HUDEP-2 (cell line): ENCODE measurements around the gene LRGUK.
A peak's percentile ranks its signal among the peaks of the same experiment; 100 is the strongest.

ENCODE experiments used
- DNase-seq, 76 experiments: peaks; one replicate each; lab custom pipeline; 2025; ENCODE audit not compliant: unreplicated experiment in 76 of 76; lab: John Stamatoyannopoulos, UW

LRGUK gene

DNA sequence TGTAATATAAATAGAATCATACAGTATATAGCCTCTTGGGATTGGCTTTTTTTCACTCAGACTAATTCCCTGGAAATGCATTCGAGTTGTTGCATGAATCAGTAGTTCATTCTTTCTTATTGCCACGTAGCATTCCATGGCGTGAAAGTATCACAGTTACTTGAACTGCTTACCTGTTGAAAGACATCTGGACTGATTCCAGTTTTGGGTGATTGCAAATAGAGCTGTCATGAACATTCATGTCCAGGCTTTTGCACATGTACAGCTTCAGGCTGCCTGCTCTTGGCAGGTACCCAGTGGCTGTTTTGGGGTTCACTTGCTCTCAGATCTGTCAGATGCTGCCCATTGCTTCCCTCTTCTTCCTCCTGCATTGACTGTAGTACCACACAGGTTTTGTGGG is 54.9 kb downstream of the LRGUK start:
- no peak for DNase-seq

DNA sequence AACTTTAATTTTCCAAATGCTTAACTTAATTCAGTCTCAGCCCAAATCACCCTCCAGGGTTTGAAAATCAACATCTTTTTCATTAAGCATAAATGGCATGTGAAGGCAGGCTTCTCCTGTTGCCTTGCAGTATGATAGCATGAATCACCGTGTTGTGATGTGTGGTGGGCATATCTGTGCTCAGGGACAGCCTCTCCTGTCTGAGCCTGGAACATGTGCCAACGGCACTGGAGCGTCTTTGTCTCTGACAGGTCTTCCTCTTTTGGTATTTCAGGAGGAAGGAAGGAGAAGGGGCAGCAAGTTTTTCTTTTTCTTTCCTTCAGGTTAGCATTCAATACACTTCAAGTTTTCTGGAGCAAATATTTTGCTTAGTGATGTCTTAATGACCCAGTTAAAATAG is 57.6 kb downstream of the LRGUK start:
- no peak for DNase-seq

DNA sequence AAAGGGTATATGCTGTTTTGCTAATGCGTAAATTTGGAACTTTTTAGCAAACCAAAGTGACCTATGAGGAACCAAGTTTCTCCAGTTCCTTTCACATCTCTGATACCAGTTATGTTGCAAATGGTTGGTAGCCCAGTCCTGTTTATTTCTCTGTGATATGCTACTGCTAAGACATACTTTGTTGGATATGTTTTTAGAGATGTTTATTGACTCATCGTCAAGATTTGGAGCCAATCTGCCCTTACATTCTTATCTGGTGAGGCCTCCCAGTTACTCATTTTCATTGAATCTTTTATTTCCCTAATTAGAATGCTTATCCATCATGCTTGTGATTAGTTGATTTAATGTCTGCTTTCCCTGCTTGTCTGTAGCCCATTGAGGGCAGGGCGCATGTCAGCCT is 58.9 kb downstream of the LRGUK start:
- DNase-seq = no peak

DNA sequence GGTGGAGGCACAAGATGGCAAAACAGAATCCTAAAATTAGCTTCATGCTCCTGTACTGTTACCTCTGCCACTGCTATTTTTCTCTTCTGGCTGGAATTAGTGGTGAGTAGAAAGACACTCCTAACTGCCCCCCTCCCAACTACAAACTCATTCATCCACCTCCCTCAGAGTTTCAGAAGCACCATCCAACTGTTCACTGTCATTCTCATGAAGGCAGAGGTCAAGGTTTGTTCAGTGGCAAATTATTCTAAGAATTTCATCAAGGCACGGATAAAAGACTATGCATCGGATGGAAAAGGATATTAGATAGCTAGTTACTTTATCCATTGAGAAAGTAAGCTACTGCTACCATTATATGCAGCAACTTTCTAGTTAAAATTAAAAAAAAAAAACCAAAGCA is 59.7 kb downstream of the LRGUK start:
- no peak for DNase-seq

DNA sequence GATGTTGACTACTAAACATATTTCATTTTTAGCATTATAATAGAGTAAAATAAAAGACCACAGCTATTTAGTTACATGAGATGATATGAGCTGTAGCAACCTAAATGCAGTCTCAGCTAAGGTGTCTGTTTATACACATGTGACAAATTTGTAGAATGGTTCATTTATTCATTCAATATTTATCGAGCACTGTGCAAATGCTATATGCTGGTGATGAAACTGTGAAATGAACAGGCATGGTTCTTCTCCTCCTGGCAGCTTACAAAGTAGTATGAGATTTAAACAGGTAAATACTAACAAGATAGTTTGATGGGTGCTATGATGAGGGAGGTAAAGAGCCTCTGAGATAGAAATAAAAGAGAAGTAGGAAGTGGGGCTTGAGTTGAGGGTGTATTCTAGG is 60.8 kb downstream of the LRGUK start:
- no peak for DNase-seq

DNA sequence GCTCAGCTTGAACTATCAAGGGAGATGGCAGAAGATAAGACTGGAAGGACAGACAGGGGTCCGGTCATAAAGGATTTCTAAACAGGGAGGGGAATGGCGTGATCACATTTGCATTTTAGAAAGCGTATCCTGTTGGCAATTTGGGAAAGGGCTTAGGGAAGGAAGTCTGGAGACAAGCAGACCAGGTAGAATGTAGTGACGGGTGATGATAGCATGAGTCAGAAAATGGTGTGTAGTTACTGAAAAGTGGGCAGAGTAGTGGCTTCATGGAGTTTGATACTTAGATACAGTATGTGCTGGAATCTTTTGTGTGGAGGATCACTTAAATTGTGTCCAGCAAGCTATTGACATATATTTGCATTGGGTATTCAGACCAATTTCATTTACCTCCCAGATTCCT is 61.2 kb downstream of the LRGUK start:
- no peak for DNase-seq

DNA sequence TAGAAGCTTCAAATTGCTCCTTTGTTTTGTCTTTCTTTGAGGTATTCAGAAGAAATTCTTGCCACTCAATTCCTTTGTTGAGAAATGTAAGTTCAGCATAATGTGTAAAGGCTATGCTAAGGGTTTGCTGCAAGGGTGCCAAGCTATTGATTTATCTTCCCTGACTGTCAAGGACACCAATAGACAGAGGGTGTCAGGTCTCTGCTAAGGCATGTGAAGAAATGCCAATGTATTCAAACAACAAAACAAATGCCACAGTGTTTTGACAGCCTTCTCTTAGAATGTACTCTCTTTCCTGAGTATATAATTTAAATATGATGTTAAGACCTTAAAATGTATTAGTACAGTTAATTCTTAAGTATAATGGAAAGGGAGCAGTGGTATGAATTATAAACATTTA is 62.4 kb downstream of the LRGUK start:
- no peak for DNase-seq

DNA sequence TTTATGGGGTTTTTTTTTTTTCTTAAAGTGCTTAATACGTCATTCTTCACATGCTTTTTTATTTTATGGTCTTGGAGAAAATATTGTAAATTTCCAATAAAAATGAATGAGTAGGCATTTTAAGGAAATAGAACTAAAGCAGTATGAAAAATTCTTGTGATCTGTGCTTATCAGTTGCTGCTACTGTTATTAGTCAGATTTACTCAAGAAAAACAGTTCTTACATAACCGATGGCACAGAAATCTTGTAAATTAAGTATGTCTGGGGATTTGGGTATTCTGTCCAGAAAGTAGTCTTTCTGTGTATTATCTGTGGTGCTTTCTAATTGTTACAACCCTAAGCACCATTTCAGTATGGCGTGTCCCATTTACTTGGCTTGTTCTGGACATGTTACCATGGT is 64.7 kb downstream of the LRGUK start:
- DNase-seq = no peak

DNA sequence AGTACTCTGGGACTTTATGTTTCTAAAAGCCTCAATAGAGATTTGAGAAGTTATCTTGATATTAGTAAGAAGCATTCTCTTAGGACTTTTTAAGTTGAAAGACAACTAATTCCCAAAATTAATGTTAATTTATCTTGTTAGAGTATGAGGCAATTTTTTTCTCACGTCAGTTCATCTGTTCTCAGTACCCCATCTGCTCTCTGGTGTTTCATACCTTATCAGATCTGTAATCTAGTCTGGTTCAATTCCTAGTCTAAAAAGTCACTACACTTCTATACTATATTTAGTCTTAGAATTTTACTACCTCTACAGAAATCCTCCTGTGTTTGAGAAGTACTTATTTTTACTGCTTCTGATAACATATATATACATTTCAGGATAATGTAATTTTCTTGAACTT is 66.1 kb downstream of the LRGUK start:
- no peak for DNase-seq

DNA sequence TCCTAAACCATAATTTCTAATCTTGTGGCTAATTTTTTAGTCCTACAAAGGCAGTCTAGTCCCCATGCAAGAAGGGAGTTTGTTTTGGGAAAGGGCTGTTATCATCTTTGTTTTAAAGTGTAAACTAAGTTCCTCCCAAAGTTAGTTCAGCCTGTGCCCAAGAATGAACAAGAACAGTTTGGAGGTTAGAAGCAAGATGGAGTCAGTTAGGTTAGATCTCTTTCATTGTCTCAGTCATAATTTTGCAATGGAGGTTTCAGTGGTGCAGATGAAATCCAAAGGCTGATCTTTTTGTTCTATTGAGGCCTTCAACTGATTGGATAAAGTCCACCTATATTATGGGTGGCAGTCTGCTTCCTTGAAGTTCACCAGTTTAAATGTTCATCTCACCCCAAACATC is 68.1 kb downstream of the LRGUK start:
- no peak for DNase-seq

DNA sequence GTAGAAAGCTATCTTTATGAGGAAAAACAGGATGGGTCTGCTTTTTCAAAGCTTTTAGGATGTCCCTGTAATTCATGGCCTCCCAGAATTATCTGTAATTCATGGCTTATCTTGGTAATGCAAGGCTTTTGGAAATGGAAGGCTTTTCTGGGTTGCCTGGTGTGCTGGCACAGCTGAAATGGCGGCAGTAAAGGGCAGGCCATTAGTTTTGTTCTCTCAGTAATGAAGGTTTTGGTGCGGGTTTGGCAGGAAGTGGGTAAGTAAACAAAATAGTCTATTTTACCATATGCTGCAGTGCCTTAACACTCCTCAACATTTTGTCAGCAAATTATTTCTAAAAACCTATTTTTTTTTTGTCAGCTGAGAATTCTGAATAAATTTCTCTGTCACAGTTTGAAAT is 69.3 kb downstream of the LRGUK start:
- DNase-seq = no peak

DNA sequence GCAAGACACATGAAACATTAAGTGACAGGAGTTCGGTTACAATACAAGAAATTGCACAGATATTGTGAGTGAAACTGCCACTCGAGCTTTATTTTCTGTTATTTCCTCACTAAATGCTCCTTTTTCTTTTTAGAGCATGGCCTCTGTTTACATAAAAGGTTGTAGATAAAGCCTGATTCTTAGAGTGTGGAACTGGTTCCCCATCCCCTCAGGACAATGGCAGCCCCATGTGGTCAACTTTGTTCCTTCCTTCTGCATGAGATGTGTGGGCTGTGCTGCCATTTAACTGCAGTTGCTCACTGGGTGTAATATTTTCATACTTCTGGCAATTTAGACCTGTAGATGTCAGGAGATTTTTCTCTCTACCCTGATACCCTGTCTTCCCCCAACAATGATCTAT is 70.2 kb downstream of the LRGUK start:
- no peak for DNase-seq

DNA sequence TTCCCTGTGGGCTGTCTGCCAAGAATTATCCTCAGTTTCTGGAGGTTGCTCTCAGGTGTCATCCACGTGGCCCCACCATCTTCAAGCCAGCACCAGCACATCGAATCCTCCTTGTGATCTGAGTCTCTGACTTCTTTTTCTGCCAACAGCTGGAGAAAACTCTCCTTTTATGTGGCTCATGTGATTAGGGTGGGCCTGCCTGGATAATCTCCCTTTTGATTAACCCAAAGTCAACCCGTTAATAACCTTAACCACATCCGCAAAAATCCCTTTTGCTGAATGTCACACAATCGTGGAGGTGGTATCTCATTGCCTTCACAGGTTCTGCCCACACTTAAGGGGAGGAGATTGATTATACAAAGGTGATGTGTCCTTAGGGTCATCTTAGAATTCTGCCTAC is 73.8 kb downstream of the LRGUK start:
- DNase-seq = no peak

DNA sequence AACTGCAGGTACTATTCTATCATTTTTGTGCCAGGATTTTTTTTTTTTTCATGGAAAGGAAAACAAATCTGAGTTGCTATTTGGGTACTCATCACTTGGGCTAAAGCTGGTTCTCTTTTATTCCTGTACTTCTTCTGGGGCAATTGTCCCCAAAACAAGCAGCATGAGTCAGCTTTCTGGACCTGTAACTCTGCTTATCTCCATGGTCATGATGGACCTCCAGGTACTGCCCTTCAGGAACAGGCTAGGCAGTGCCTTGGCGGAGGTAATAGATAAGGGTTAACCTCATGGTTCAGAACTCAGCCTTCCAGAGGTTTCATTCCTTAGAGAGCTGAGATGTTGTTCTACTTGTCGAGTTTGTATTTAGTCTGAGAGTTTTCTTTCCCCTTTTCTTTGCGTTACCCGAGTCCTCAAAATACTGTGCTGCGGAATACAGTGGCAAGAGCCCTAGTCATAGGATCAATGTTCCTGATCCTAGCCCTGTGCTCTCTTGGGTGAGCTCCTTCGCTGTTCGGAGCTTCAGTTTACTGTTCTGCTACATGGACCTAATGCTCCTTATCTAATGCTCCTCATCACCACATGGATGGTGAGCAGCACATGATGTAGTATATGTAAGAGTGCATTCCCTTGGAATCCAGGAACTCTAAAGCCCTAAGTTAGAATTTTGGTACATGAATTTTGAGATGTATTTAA is 74.6 kb downstream of the LRGUK start:
- no peak for DNase-seq

DNA sequence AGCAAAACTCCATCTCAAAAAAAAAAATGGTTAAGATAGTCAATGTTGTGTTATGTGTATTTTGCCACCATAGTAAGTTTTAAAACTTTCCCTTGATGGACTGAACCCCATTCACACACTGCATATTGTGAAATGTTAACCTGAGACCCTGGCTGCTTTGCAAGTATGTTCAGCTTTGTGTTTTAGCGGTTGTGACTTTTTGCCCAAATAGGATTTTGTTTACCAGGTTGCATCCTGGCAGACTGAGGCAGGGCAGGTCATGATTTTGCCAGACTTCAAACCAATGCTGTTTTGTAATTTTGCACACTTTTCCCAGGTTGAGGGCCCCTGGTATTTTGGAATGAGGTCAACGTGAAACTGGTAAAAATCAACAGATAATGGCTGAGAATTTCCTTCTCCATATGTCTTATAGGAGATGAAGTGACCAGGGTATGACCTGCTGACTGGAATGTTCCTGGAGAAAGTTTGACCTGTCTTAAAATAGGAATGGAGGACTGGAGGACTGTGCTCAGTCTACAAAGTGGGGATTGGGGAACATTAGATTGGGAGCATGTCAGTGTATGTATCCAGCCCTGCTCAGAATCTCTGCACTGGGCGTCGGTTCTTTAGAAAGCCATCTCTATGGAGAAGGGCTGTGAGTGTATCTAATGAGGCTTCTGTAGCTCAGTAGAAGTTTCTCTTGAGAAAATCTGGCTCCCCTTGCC is 76.2 kb downstream of the LRGUK start:
- DNase-seq = no peak

DNA sequence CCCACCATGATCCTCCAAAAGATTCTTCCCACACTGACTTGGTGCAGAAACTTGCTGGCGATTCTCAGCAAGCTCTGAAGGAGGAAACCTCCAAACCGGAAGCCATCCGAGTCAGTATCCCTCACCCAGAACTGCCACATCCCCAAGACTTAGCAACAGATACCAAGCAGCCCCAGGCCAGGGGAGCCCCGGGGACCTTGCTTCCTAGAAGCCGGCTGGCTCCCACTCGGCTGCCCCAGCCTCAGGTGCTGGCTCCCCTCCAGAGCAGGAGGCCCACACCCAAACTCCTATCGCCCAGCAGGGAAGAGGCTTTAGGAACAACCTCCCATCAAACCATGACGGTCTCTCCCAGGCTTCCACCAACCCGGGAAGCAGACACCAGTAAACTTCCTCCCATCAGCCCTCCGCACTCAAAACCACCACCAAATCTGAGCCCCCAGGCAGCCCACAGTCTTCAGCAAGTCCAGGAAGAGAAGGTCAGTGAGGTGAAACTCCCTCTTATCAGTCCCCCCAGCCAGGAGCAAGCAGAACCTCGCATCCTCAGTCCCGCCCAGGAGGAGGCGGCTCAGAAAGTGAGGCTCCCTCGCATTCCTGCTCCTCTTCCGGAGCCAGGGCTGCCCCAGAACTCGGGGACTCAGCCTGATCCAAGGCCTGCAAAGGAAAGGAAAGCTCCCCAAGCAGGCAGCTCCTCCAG is 82.3 kb downstream of the LRGUK start:
- DNase-seq = no peak

DNA sequence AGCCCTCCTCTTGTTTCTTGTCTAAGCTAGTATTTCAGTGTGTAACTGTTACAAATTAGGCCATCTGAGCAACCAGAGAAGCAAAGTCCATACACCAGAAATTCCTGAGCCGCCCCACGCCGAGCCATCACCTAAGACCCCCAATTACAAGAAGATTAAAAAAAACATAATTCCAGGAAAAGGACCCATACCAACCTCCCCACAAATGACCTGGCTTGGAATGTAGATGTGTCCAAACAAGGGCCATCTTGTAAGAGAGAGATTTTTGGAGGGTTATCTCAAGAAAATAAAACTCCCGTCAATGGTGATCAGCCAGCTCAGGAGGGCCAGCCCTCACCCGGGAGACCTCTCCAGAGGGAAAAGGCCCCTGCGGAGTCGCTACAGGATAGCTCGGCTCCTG is 83.1 kb downstream of the LRGUK start:
- no peak for DNase-seq

DNA sequence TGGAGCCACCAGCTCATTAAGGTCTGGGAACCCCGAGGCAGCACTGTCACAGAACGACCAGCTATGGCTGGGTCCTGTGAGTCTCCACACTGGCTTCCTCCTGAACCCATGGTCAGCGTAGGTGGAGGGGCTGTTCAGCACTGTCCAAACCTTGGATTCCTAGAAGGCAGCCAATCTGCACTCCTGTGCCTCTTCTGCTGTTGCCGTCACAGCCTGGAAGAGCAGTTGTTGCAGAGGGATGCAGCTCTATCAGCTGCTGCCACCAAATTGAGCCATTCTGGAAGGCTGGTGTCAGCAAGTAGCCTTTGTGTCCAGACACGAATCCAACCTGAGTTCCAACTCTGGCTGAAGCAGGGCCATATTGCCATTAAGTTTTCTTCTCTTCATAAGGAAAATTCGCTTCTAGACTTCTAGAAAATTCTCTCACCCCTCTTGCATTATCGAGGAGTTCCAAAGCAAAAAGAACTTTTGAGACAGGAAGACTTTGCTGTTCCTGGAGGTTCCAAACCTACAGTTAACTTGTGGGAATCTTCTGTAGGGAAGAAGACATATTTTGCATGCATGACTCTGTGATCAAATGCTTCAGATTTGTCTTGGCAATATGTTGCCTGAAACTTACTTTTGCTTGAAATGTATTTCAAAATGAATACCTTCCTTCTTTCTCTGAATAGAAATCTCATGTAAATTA is 84.0 kb downstream of the LRGUK start:
- no peak for DNase-seq

DNA sequence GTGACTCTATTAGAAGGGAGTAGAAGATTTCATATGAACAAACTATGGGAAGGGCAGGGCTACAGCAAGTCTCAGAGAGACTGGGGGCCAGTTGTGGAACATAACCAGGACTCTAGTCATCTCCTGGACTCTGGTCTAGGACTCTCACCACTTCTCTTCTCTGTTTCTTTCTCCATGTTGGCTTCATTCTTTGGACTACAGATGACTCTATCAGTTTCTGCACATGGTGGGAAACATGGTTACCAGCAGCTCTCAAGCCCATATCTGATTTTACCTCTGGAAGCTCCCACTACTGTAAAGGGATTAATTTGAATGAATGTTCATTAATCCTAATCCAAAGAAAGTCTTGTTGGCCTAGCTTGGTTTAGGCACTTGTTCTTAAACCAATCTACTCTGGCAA is 84.7 kb downstream of the LRGUK start:
- DNase-seq = peak in 1 of 76 experiments; percentile 2

DNA sequence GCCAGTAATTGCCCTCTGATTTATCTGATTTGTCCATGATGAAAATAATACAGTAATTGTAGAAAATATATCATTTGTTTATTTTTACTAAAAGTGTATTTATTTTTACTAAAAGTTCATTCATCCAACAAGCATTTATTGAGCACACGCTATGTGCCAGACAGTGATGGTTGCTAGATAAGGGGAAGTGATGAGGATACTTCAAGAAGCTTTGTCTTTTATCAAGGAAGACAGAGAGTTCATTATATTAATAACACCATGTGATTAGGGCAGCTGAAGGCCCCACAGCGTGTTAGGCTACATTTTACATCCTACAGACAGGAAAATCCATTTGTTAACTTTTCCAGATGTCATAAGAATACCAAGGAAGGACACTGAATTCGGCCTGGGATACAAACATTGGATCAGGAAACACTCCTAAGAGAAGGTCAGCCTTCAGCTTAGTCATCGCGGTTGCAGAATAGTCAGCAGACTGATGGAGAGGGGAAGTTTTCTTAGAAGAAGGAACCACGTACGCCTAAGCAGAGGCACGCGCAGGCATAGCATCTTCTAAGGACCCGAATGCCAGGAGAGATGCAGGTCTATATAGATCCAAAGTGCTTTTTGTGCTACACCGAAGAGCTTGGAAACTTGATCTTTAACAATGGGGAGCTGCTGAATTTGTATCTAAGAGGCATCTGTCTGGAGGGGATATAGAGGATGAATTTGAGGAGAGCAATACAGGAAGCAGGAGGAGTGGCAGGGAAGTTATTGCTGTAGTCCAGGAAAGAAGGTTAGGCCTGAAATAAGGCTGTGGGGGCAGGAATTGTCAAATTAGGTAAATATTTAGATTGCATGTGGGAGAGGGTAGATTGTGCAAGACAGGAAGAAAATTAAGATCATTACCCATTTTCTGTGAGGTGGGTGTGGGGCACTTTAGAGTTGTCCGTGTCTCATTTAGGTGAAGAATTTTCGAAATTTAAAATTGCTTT is 85.7 kb downstream of the LRGUK start:
- no peak for DNase-seq
